GM13976 (cell line): ENCODE data around the gene MRGPRE.

ENCODE experiments used
- DNase-seq: peaks from one replicate; pipeline ENCODE4 v3.0.0; 2012; ENCODE audit warnings: low spot score
- CTCF ChIP-seq: IDR thresholded peaks from 2 replicates; pipeline ENCODE4 v1.5.1; 2012; ENCODE audit warnings: borderline replicate concordance, mild to moderate bottlenecking; ENCODE audit not compliant: insufficient read depth; ENCODE audit errors: extremely low read depth, missing control alignments, control extremely low read depth
- in situ Hi-C: fragments of 300-500 bp; cut with MboI; formaldehyde crosslinking; loops from one replicate; pipeline ENCODE4 v1.12.0; 2022; ENCODE audit warnings: low sequenced_read_pairs, mixed read lengths, inconsistent platforms; ENCODE audit not compliant: unreplicated experiment

The MRGPRE gene

GRCh38 chr11:3198815-3199214 lies 33.4 kb downstream of the MRGPRE start:
- TF ChIP-seq CTCF = no peak
- in situ Hi-C loops = no loop called here

GRCh38 chr11:3197878-3198528 lies 34.2 kb downstream of the MRGPRE start:
- TF ChIP-seq CTCF = no peak
- DNase-seq = no peak
- in situ Hi-C loops = no loop called here

More at GRCh38 chr11:3198815-3199214, 33.4 kb downstream of the MRGPRE start:
- no peak for DNase-seq

- DNase-seq = no peak
- in situ Hi-C loops = no loop called here
- no peak for TF ChIP-seq CTCF
Observed at GRCh38 chr11:3197044-3197695, 35.0 kb downstream of the MRGPRE start.

- no peak for DNase-seq
- in situ Hi-C loops = no loop called here
- TF ChIP-seq CTCF = no peak
Observed at GRCh38 chr11:3196161-3197043, 35.8 kb downstream of the MRGPRE start.

GRCh38 chr11:3195251-3196160 lies 36.7 kb downstream of the MRGPRE start:
- no peak for TF ChIP-seq CTCF
- no peak for DNase-seq
- in situ Hi-C loops = no loop called here

- no peak for TF ChIP-seq CTCF
- in situ Hi-C loops = no loop called here
Observed at GRCh38 chr11:3194016-3194816, 38.0 kb downstream of the MRGPRE start.

More at GRCh38 chr11:3194016-3194816, 38.0 kb downstream of the MRGPRE start:
- DNase-seq = no peak
